K562 (cell line): Measurements from ENCODE around the gene INHBC.

Experiments
- CTCF ChIP-seq, 3 experiments: IDR thresholded peaks in 2 of 3; conservative IDR thresholded peaks in 1 of 3; 2 replicates each; pipeline ENCODE4 v1.5.1; 2011 to 2012; ENCODE audit warnings: low read length in 3 of 3, mild to moderate bottlenecking in 3 of 3, control low read depth in 2 of 3, improper control_type of control experiment in 1 of 3, inconsistent platforms in 1 of 3, low read depth in 1 of 3, mixed read lengths in 1 of 3, moderate library complexity in 1 of 3; ENCODE audit not compliant: insufficient read depth in 2 of 3
- EZH2 ChIP-seq: IDR thresholded peaks from 2 replicates; pipeline ENCODE4 v1.6.1; 2012; ENCODE audit warnings: low read depth, mild to moderate bottlenecking, inconsistent platforms, low read length, borderline replicate concordance
- ZNF184 ChIP-seq: sonication (generic); formaldehyde crosslinking; IDR thresholded peaks from 2 replicates; pipeline ENCODE4 v1.5.0; 2020; ENCODE audit warnings: missing genetic modification reagents
- TF ChIP-seq, protein P1 (sequence below): fragments of 250-450 bp; sonication (Bioruptor Pico); IDR thresholded peaks from 2 replicates; pipeline ENCODE4 v1.5.0; 2021

- TF ChIP-seq, protein P1, sequence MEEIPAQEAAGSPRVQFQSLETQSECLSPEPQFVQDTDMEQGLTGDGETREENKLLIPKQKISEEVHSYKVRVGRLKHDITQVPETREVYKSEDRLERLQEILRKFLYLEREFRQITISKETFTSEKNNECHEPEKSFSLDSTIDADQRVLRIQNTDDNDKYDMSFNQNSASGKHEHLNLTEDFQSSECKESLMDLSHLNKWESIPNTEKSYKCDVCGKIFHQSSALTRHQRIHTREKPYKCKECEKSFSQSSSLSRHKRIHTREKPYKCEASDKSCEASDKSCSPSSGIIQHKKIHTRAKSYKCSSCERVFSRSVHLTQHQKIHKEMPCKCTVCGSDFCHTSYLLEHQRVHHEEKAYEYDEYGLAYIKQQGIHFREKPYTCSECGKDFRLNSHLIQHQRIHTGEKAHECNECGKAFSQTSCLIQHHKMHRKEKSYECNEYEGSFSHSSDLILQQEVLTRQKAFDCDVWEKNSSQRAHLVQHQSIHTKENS (CRISPR knock-in tag) = no peak
- TF ChIP-seq ZNF184 (CRISPR knock-in tag) (no peak), EZH2 (no peak), CTCF (IDR thresholded peaks at IDR 0.05 in 2 of 3, conservative IDR thresholded peaks at IDR 0.05 in 1 of 3; ENCODE audit: insufficient read depth in 2 of 3, low read depth in 1 of 3, low read length in 3 of 3) (no peak)
These were observed 51.1 kb downstream of the INHBC start for GRCh38 chr12:57485695-57486094.
